HPDE6-E6E7 (cell line): ENCODE measurements around the gene GPR137C.

ENCODE experiments used
- DNase-seq: peaks from one replicate; pipeline ENCODE4 v3.0.0; 2011; ENCODE audit warnings: missing footprints; ENCODE audit errors: extremely low spot score

GPR137C gene

DNA sequence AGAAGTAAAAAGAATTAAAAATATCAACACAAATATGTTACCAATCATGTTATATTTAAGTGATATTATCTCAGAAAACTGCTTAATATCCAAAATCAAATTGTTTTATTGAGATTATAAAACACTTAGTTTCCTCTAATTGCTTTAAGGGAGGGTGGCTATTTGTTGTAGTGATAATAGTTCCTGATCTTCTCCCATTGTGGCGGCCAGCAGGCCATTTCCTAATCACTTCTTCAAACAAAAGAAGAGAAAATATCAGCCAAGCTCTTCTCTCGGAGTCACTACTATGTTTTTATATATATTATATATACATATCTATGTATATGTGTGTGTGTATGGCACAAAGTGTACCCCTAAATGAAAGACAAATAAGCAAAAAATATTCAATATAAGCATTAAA, 111.2 kb downstream of the GPR137C start:
- no peak for DNase-seq

DNA sequence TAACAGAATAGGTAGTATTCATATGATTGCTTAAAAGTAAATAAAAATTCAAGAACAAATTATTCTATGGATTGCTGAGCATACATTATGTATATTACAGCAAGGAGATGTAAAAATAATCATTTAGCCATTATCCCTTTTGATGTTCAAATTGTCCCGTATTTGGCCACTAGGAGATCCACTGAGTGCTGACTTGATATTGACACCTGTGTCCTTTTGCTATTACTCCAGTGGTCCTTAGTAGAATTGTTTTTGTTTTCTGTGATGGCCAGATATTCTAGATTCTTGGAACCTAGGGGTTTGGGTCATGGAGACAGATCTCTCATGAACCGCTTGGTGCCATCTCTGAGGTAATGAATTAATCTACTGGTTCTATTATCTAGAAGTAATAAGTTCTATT, 126.0 kb downstream of the GPR137C start:
- DNase-seq, result no peak

DNA sequence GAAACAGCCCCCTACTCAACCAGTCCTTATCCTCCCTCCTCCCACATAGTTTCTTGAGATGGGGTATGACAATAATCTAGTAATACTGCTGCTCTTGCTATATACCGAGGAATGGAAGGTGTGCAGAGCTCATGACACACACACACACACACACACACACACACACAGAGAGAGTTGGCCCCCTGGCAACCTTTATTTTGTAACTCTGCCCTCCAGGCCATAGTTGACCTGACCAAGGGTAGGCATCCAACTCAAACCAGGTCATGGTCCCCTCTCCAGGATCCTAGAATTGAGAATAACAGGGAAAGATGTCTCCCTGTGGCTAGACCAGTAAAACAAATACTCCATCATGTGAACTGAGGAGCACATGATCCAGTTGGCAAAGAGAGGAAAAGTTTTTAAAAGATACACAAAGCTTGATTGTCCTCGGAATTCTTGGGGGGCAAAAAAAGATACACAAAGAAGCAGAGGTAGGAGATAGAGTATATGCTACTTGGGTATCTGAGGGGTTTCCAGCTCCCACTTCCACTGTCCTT, 131.4 kb downstream of the GPR137C start:
- DNase-seq, result no peak

DNA sequence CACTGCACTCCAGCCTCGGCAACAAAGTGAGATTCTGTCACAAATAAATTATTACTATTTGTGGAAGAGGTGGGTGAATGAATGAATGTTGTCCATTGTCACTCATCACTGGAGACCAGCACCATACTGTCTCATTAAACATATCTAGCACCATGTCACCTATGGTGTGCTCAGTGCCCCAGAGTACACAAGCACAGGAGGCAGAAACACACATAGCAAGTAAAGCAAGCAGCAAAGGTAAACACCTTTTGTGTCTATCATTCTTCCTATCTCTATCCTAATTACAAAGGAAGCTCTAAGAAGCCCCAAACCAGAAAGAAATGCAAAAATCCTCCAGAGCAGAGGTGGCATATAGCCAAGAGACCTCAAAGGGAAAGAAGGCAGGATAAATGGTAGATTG, 133.5 kb downstream of the GPR137C start:
- no peak for DNase-seq
